WTC11 (cell line): ENCODE results near the gene INPP5A. TPM values are rescaled to one million over a fixed set of nuclear protein-coding genes. Genes with fewer than 3 reads are reported as not detected.

Experiments used
- ATAC-seq: fragments of 200-7000 bp; cut with Tn5 transposase; 2 replicates; pipeline ENCODE4 v1.10.0; 2021; ENCODE audit warnings: mild to moderate bottlenecking, moderate library complexity
- CTCF ChIA-PET: fragments of 300-600 bp; sonication (Branson Sonifier 250); formaldehyde crosslinking; loops from one replicate; lab custom pipeline; 2021; ENCODE audit warnings: antibody characterized with exemption; lab: Charles Lee
- POLR2A ChIA-PET: fragments of 350-600 bp; sonication (Branson Sonifier 250); formaldehyde crosslinking; loops from one replicate; lab custom pipeline; 2021; ENCODE audit warnings: antibody characterized with exemption; lab: Charles Lee
- DNase-seq: peaks from one replicate; pipeline ENCODE4 v3.0.0; 2021; ENCODE audit warnings: low spot score
- H3K27ac Mint-ChIP-seq: 2 replicates; pipeline ENCODE4 v1.8.0; 2021; ENCODE audit warnings: mixed read lengths
- H3K27me3 Mint-ChIP-seq: 2 replicates; pipeline ENCODE4 v1.8.0; 2021; ENCODE audit warnings: low read depth, mild to moderate bottlenecking, moderate library complexity, mixed read lengths
- H3K36me3 Mint-ChIP-seq: 2 replicates; pipeline ENCODE4 v1.8.0; 2021; ENCODE audit warnings: mixed read lengths
- H3K4me1 Mint-ChIP-seq: 2 replicates; pipeline ENCODE4 v1.8.0; 2022; ENCODE audit warnings: mixed read lengths
- H3K4me3 Mint-ChIP-seq: 2 replicates; pipeline ENCODE4 v1.8.0; 2021; ENCODE audit warnings: mild to moderate bottlenecking, moderate library complexity, mixed read lengths
- H3K9me3 Mint-ChIP-seq: 2 replicates; pipeline ENCODE4 v1.8.0; 2021; ENCODE audit warnings: mixed read lengths
- ATF1 ChIP-seq: sonication (generic); formaldehyde crosslinking; IDR thresholded peaks from 2 replicates; pipeline ENCODE4 v1.8.1; 2023; ENCODE audit warnings: mild to moderate bottlenecking, moderate library complexity, missing genetic modification reagents
- ATF2 ChIP-seq: sonication (generic); formaldehyde crosslinking; IDR thresholded peaks from 2 replicates; pipeline ENCODE4 v1.8.1; 2022; ENCODE audit warnings: low read depth, missing genetic modification reagents, borderline replicate concordance
- CBFB ChIP-seq: sonication (generic); formaldehyde crosslinking; IDR thresholded peaks from 2 replicates; pipeline ENCODE4 v1.8.1; 2022; ENCODE audit warnings: mild to moderate bottlenecking, low read depth, missing genetic modification reagents
- CREB1 ChIP-seq: sonication (generic); formaldehyde crosslinking; IDR thresholded peaks from 2 replicates; pipeline ENCODE4 v1.8.0; 2023; ENCODE audit warnings: mild to moderate bottlenecking, missing genetic modification reagents
- HMGA2 ChIP-seq: fragments of 250-450 bp; sonication (Bioruptor Pico); IDR thresholded peaks from 2 replicates; pipeline ENCODE4 v1.4.0; 2021; ENCODE audit warnings: mild to moderate bottlenecking, moderate library complexity
- KAT7 ChIP-seq: sonication (generic); formaldehyde crosslinking; IDR thresholded peaks from 2 replicates; pipeline ENCODE4 v1.8.1; 2023; ENCODE audit warnings: missing genetic modification reagents, mild to moderate bottlenecking, borderline replicate concordance
- MLX ChIP-seq: sonication (generic); formaldehyde crosslinking; IDR thresholded peaks from 2 replicates; pipeline ENCODE4 v1.8.1; 2023; ENCODE audit warnings: mild to moderate bottlenecking, missing genetic modification reagents, moderate library complexity
- NR3C1 ChIP-seq: sonication (generic); formaldehyde crosslinking; conservative IDR thresholded peaks from 2 replicates; pipeline ENCODE4 v1.8.1; 2023; ENCODE audit warnings: low read depth, mild to moderate bottlenecking, missing genetic modification reagents
- RELA ChIP-seq: sonication (generic); formaldehyde crosslinking; IDR thresholded peaks from 2 replicates; pipeline ENCODE4 v1.8.1; 2022; ENCODE audit warnings: missing genetic modification reagents, mild to moderate bottlenecking, borderline replicate concordance
- TEAD1 ChIP-seq: sonication (generic); formaldehyde crosslinking; IDR thresholded peaks from 2 replicates; pipeline ENCODE4 v1.8.0; 2022; ENCODE audit warnings: mild to moderate bottlenecking, missing genetic modification reagents
- USF1 ChIP-seq: sonication (generic); formaldehyde crosslinking; IDR thresholded peaks from 2 replicates; pipeline ENCODE4 v1.8.0; 2022; ENCODE audit warnings: mild to moderate bottlenecking, missing genetic modification reagents
- ZBTB21 ChIP-seq: sonication (generic); formaldehyde crosslinking; IDR thresholded peaks from 2 replicates; pipeline ENCODE4 v1.8.1; 2023; ENCODE audit warnings: mild to moderate bottlenecking, missing genetic modification reagents, borderline replicate concordance
- ZBTB43 ChIP-seq: sonication (generic); formaldehyde crosslinking; IDR thresholded peaks from 2 replicates; pipeline ENCODE4 v1.8.1; 2023; ENCODE audit warnings: mild to moderate bottlenecking, missing genetic modification reagents
- ZMAT4 ChIP-seq: fragments of 250-450 bp; sonication (Bioruptor Pico); IDR thresholded peaks from 2 replicates; pipeline ENCODE4 v1.9.0; 2021; ENCODE audit warnings: mild to moderate bottlenecking
- ZNF121 ChIP-seq: sonication (generic); formaldehyde crosslinking; IDR thresholded peaks from 2 replicates; pipeline ENCODE4 v1.8.0; 2023; ENCODE audit warnings: missing genetic modification reagents
- ZNF281 ChIP-seq: sonication (generic); formaldehyde crosslinking; IDR thresholded peaks from 2 replicates; pipeline ENCODE4 v1.8.0; 2023; ENCODE audit warnings: mild to moderate bottlenecking, missing genetic modification reagents
- total RNA-seq: library from RNA; stranded (reverse); gene quantifications from 3 replicates; pipeline ENCODE4 v1.2.3, GENCODE V29; 2021

The INPP5A gene
- total RNA-seq, 1 experiment from 2014 or later: 22.1 TPM

- TF ChIP-seq ZBTB43 (CRISPR knock-in tag): no peak
- no peak for TF ChIP-seq CBFB (CRISPR knock-in tag)
Measured at GRCh38 chr10:132630156-132630555, 92.6 kb downstream of the INPP5A start (continued).

GRCh38 chr10:132630666-132631337 lies 93.2 kb downstream of the INPP5A start:
- Mint-ChIP-seq H3K27ac (no peak overlapping the region), H3K4me1 (peaks cover 13% of the 10 kb centered on the region), H3K4me3 (no peak overlapping the region), H3K27me3 (peaks cover 3% of the 10 kb centered on the region; the same call in 1 of the 2 replicates), H3K9me3 (no peaks in the 10 kb centered on the region; the same call in 1 of the 2 replicates), H3K36me3 (no peaks in the 10 kb centered on the region)
- TF ChIP-seq TEAD1 (CRISPR knock-in tag) (no peak), HMGA2 (CRISPR knock-in tag) (no peak), ATF1 (CRISPR knock-in tag) (no peak), ATF2 (CRISPR knock-in tag) (no peak), RELA (CRISPR knock-in tag) (no peak), ZMAT4 (no peak), KAT7 (CRISPR knock-in tag) (no peak)
- peak; percentile 7 for DNase-seq
- ChIA-PET CTCF (interaction anchor here (0.9 kb wide), 1 partner anchor 165 kb away, joined by 4 read pairs; no protein-coding TSS in a partner anchor), POLR2A (no interaction called here)
- no peak for ATAC-seq

GRCh38 chr10:132631338-132631735 lies 93.8 kb downstream of the INPP5A start:
- H3K9me3 Mint-ChIP-seq: no peaks in the 10 kb centered on the region; the same call in 1 of the 2 replicates
- H3K27me3 Mint-ChIP-seq: peaks cover 3% of the 10 kb centered on the region; the same call in 1 of the 2 replicates
- ChIA-PET POLR2A (no interaction called here), CTCF (interaction anchor here (0.9 to 1.8 kb wide), 2 partner anchors 166 to 168 kb away, joined by 4 to 6 read pairs; no protein-coding TSS in a partner anchor)
- DNase-seq (peak; percentile 6), ATAC-seq (no peak)
- no peak overlapping the region for H3K27ac Mint-ChIP-seq
- peaks cover 11% of the 10 kb centered on the region for H3K4me1 Mint-ChIP-seq
- no peak overlapping the region for H3K4me3 Mint-ChIP-seq
- H3K36me3 Mint-ChIP-seq: no peaks in the 10 kb centered on the region
- TF ChIP-seq ZNF281 (CRISPR knock-in tag) (no peak), ZNF121 (CRISPR knock-in tag) (no peak), MLX (no peak), CREB1 (CRISPR knock-in tag) (no peak), NR3C1 (CRISPR knock-in tag) (no peak), ZBTB21 (CRISPR knock-in tag) (no peak), USF1 (no peak)
- TF ChIP-seq, all 79 proteins: peak for 0
